ENCODE measurements around the gene SLC9A2. TPM values are rescaled to one million over a fixed set of nuclear protein-coding genes. Genes with fewer than 3 reads are reported as not detected.
A peak's percentile ranks its signal among the peaks of the same experiment; 100 is the strongest.

The SLC9A2 gene
- total and polyA plus RNA-seq, 2 of the 13 experiments (the other 11 are each of a cell fraction or from before 2014, with no cell fraction given) = 0.02 TPM; not detected in 1

DNA sequence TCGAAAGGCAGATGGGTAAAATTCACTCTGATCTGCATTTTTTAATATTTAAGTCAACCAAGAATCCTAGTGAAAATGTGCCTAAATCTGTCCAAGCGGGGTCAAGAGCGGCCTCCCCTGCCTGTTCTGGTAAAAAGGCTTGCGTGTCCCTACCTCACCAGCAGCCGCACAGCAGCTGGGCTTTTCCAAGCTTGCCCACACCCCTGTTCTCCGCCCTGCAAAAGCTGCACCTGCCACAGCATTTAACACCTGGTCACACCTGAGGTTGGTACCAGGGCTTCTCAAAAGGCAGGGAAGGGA lies 116.7 kb downstream of the SLC9A2 start (continued):
- 0 out of 2 replicates have a peak, but pooled peaks have one; percentile 38 for TF ChIP-seq ZNF609 (CRISPR knock-in tag; IDR thresholded peaks at IDR 0.05; ENCODE audit: borderline replicate concordance)
- TF ChIP-seq SSRP1 (CRISPR knock-in tag; IDR thresholded peaks at IDR 0.05) = 0 out of 2 replicates have a peak, but pooled peaks have one; percentile 32
- TF ChIP-seq POGK (CRISPR knock-in tag; conservative IDR thresholded peaks at IDR 0.05) = 0 out of 2 replicates have a peak, but pooled peaks have one; percentile 6
- TF ChIP-seq, protein P1, sequence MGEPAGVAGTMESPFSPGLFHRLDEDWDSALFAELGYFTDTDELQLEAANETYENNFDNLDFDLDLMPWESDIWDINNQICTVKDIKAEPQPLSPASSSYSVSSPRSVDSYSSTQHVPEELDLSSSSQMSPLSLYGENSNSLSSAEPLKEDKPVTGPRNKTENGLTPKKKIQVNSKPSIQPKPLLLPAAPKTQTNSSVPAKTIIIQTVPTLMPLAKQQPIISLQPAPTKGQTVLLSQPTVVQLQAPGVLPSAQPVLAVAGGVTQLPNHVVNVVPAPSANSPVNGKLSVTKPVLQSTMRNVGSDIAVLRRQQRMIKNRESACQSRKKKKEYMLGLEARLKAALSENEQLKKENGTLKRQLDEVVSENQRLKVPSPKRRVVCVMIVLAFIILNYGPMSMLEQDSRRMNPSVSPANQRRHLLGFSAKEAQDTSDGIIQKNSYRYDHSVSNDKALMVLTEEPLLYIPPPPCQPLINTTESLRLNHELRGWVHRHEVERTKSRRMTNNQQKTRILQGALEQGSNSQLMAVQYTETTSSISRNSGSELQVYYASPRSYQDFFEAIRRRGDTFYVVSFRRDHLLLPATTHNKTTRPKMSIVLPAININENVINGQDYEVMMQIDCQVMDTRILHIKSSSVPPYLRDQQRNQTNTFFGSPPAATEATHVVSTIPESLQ (CRISPR knock-in tag; conservative IDR thresholded peaks at IDR 0.05) = no peak
- TF ChIP-seq, protein P2, sequence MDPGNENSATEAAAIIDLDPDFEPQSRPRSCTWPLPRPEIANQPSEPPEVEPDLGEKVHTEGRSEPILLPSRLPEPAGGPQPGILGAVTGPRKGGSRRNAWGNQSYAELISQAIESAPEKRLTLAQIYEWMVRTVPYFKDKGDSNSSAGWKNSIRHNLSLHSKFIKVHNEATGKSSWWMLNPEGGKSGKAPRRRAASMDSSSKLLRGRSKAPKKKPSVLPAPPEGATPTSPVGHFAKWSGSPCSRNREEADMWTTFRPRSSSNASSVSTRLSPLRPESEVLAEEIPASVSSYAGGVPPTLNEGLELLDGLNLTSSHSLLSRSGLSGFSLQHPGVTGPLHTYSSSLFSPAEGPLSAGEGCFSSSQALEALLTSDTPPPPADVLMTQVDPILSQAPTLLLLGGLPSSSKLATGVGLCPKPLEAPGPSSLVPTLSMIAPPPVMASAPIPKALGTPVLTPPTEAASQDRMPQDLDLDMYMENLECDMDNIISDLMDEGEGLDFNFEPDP (CRISPR knock-in tag; conservative IDR thresholded peaks at IDR 0.05) = 0 out of 2 replicates have a peak, but pooled peaks have one; percentile 84
- peak; percentile 45; the same call in 1 of the 2 replicates for TF ChIP-seq THAP7 (CRISPR knock-in tag; IDR thresholded peaks at IDR 0.05)
- 0 out of 2 replicates have a peak, but pooled peaks have one; percentile 60 for TF ChIP-seq ARID2 (CRISPR knock-in tag; IDR thresholded peaks at IDR 0.05; ENCODE audit: borderline replicate concordance)
- TF ChIP-seq FOXC1 (CRISPR knock-in tag; IDR thresholded peaks at IDR 0.05; ENCODE audit: borderline replicate concordance) = 0 out of 2 replicates have a peak, but pooled peaks have one; percentile 18
- 0 out of 2 replicates have a peak, but pooled peaks have one; percentile 6 for TF ChIP-seq ZNF354B (CRISPR knock-in tag; IDR thresholded peaks at IDR 0.05)
- no peak for TF ChIP-seq ZNF776 (CRISPR knock-in tag; IDR thresholded peaks at IDR 0.05)
- 0 out of 2 replicates have a peak, but pooled peaks have one; percentile 69 for TF ChIP-seq PAWR (CRISPR knock-in tag; IDR thresholded peaks at IDR 0.05; ENCODE audit: borderline replicate concordance)
- TF ChIP-seq ZNF17 (CRISPR knock-in tag; IDR thresholded peaks at IDR 0.05) = peak; percentile 85
- TF ChIP-seq, protein P3, sequence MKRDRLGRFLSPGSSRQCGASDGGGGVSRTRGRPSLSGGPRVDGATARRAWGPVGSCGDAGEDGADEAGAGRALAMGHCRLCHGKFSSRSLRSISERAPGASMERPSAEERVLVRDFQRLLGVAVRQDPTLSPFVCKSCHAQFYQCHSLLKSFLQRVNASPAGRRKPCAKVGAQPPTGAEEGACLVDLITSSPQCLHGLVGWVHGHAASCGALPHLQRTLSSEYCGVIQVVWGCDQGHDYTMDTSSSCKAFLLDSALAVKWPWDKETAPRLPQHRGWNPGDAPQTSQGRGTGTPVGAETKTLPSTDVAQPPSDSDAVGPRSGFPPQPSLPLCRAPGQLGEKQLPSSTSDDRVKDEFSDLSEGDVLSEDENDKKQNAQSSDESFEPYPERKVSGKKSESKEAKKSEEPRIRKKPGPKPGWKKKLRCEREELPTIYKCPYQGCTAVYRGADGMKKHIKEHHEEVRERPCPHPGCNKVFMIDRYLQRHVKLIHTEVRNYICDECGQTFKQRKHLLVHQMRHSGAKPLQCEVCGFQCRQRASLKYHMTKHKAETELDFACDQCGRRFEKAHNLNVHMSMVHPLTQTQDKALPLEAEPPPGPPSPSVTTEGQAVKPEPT (CRISPR knock-in tag; IDR thresholded peaks at IDR 0.05; ENCODE audit: low read depth) = no peak
- TF ChIP-seq SRY (CRISPR knock-in tag; IDR thresholded peaks at IDR 0.05) = peak; percentile 8; the same call in 1 of the 2 replicates

All from HepG2 (cell line).